ENCODE results near the gene ITGA1.

ITGA1 gene

DNA sequence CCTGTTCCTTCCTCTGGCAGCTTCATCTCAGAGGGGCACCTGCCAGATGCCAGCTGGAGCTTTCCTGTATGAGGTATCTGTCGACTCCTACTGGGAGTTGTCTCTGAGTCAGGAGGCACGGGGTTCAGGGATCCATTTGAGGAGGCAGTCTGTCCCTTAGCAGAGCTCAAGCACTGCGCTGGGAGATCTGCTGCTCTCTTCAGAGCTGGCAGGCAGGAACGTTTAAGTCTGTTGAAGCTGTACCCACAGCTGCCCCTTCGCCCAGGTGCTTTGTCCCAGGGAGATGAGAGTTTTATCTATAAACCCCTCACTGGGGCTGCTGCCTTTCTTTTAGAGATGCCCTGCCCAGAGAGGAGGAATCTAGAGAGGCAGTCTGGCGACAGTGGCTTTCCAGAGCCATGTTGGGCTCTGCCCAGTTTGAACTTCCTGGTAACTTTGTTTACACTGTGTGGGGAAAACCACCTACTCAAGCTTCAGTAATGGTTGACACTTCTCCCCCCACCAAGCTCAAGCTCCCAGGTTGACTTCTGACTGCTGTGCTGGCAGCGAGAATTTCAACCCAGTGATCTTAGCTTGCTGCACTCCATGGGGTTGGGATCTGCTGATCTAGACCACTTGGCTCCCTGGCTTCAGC lies 189.7 kb downstream of the ITGA1 start:
- no peak for DNase-seq

DNA sequence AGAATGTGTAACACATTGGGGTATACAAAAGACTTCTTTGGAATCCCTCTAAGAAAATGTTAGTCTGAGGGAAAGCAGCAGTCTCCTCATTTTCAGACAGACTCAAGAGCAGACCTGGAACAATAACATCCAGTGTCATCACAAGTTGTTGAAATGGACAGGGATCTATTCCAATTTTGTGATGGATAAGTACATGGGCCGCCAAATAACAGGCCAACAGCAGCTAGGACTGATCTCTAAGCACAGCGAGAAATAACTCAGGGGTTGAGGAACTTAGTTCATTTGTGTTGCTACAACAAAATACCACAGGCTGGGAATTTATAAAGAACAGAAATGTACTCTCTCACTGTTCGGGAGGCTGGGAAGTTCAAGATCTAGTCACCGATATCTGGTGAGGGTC lies 193.8 kb downstream of the ITGA1 start:
- DNase-seq = no peak

DNA sequence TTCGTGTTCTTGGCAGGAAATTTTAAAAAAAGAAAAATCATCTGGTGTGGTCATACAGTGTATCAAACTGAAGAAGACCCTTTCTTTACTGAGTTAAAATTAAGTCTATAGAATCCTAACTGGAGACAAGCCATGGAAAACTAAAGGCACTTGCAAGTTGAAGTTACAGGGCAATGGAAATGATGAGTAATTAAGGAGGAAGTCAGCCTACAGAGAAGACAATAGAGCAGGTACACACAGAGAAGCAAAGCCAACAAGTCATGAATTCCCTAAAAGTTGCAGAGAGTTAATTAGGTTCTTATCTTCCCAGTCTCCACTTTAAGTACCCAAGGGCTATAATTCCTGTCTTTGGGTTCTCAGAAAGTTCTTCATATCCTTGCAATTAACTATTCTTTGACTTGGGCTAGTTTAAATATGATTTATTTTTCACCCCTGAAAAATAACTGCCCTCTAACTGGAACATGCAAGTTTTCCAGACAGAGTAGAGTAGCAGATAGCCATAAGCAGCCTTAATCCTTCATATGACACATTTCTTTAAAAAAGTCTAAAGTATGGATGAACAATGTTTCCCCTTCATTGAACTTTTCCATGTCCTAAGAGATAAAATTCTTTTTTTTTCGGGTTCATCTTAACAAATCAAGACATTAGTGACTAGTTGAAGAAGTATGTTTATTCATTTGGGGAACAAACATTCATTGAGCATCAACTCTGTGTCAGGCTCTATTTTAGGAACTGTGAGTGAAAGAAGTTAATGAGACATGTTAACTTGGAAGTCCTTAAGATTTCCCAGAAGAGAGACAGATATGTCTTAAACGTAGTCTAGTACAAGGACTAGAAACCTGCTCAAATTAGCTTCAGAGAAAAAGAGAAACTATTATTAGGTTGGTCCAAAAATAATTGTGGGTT lies 196.3 kb downstream of the ITGA1 start:
- DNase-seq = no peak

DNA sequence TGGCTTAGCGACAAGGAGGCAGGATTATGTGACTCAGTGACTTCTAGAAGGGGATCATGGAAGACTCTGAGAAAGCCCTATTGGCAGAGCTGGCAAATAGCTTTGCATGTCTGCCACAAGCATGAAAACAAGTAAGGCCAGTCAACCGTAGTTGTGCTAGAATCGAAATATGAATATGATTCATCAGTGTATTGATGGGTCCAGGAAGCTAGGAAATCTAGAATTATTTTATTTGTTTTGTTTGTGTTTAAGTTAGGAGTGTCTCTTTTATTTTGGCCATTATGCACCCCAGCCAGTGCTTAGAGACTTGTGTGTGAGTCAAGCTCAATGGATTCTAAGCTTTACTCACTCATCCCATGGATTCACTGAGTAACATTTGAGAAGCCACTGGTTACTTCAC lies 197.6 kb downstream of the ITGA1 start:
- DNase-seq = no peak

DNA sequence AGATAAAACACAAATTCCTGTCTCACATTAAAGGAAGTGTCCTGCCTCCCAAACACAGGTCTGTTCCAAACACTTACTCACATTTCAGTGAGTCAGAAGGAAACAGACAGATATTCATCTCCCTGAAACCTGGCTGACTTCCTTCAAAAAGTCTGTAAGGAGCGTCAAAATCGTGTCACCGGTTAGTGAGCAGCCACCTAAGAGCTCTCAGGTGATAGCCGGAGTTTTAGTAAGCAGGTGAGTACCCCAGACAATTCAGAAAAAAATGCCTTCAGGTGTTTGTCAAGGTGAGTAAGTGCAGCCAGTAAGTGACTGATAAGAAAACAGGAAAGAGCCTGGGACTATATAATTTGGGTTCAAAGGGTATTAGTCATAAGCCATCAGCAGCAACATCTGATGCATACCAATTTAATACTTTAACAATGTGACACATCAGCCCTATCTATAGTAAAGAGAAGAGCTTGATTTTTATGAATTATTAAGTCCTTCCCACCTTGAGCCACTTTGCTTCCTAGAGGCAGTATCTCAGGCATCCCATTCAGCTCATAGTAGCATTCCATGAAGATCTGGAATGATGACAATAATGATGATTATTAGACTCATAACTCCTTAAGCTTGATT lies 200.1 kb downstream of the ITGA1 start:
- no peak for DNase-seq

DNA sequence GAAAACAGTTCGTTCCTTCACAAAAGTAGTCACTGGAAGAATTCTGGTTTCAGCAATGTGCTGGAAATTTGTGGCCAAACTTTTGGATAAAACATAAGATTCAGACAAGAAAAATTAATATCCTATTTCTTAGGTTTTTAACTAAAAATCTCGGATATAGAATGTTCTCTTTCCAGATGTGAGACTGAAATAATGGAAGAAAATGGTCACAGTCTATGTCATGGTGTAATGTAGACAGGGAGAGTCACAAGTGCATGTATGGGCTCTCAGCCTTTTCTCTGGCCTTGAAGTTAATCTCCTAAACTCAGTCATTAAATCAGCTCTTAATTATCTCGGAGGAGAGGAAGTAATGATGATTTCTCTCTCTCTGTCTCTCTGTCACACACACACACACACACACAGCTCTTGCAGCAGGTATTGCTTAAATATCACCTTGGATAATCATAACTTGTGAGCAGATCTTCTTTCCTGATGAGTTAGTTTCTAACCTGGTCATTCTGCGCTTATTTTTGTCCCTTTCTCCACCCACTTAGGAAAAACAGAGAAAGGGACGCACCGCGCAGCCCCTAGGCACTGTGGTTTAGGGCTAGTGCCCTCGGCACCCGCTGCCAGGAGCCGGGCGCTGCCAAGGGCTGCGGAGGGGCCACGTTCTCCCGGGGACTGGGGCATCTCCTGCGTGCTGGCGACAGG lies 200.8 kb downstream of the ITGA1 start:
- DNase-seq = no peak

DNA sequence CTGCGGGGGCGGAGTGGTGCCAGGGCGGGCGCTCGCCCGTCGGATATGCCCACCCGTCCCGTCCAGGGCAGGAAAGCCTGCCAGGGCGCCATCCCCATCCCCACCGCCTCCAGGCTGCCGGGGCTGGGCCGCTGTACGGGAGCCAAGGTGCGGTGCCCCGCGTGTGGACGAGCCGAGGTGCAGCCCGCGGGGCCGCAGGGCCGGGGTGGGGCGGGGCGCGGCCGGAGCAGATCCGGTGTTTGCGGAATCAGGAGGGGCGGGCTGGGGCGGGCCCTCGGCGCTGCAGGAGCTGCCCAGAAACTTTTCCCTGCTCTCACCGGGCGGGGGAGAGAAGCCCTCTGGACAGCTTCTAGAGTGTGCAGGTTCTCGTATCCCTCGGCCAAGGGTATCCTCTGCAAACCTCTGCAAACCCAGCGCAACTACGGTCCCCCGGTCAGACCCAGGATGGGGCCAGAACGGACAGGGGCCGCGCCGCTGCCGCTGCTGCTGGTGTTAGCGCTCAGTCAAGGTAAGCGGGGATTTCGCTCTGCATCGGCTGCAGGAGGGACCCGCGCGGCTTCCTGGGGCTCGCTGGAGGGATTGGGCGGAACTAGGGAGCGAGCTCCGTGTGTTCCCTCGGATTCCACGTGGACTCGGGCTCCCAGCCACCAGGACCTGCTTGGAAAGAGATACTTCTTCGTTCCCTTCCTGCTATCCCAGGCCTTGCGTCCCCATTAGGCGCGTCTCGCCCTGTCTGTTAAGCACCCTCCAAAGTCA lies 201.5 kb downstream of the ITGA1 start, which contains the start of gene ITGA2:
Gene ITGA2, plus strand, starts transcription at position 328 of the 756 bp plus-strand sequence. Its CDS starts 117 bp downstream, at position 445.
- no peak for DNase-seq

DNA sequence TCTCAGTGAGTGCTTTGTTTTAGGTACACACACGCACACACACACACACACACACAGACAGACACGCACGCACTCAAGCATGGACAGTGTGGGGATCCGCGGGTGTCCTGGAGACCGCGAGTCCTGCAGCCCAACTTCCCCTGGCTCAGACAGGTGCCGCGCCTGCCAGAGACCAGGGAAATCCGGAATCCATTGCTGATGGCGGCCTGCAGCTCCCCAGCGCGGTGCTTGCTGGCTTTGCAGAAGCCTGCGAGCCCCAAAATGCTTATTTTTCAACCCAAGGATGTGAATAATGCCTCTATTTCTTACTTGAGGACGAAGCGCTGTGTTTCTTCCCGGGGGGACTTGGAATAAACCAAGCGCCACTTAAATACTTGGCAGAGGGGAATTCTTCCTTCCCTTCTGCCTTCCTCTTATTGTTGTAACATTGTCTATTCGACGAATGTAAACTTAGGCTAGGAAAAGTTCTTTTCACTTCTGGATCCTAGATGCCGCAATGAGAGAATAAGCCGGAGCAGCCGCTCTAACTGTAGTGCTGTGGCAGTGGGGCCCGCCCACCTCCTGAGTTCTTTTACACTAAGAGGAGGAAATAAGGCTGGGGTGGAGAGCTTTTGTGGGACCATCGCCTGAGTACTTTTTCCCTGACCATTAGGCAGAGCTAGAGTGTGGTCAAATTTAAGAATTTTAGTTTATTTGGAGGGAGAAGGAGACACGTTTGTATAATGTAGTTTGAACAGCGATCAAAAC lies 202.2 kb downstream of the ITGA1 start:
- peak; percentile 15 for DNase-seq

DNA sequence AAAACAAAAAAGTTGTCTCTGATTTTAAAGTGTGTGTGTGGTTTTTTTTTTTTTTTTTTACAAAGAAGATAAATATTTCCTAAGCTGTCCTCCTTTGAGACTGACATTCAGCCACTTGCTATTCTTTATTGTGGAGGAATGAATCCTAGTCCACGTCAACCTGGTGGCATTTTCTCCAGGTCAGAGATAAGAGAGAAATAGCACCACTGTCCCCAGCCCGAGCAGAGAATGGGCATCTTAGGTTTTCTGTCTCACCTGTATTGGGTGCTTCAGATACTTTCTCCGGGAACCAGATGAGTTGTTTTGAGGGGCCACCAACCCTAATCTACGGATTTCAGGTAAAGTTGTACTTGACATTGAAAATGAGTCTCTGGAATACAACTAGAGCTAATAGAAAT lies 202.8 kb downstream of the ITGA1 start:
- no peak for DNase-seq

DNA sequence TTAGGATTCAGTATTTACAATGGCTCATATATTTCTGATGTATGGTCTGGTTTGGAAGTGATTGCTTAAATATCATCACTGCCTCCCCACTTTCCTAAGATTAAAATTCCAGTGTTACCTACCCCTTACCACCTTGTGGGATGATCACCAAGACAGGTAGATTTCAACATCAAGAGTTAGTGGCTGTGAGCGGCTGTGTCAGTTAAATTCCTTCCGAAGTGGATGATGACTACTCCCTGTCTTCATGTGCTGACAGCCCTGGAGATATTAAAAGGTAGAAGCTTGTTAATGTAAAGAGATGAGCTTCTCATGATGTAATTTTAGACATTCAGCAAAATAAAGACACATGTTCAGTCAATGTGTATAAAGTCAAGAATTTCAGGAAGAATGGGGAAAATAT lies 205.7 kb downstream of the ITGA1 start:
- no peak for DNase-seq

DNA sequence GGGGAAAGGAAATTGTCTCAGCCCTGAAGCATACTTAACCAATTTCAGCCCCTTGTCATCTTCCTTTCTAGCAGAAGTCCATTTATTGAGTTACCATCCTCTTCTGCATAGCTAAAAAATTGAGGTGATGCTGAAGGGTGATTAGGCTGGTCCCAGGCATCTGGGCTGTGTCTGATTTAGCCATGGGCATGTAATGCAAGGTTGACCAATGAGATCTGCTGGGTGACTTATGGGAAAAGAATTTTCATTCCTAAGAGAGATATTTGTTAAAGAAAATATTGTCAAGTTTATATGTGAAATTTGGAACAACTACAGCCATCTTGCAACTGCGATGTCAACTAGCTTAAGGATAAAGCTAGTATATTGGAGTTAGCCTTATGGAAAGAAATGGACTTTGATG lies 206.6 kb downstream of the ITGA1 start:
- DNase-seq = no peak

DNA sequence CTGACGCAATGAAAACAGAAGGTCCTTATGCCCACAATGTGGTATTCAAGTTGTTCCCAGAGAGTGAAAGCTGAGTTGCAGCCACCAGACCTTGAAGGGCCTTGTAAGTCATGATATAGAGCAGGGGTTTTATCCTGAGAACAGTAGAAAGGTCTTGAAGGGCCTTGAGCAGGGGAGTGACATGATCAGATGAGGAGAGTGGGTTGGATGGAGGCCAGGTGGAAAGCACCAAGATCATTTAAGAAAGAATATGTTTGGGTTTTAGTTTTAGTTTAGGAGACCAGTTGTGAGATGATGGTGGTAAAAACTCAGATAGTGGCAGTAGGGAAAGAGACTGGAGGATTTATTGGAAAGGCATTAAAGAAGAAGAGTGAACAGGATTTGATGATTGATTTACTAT lies 207.4 kb downstream of the ITGA1 start:
- no peak for DNase-seq

DNA sequence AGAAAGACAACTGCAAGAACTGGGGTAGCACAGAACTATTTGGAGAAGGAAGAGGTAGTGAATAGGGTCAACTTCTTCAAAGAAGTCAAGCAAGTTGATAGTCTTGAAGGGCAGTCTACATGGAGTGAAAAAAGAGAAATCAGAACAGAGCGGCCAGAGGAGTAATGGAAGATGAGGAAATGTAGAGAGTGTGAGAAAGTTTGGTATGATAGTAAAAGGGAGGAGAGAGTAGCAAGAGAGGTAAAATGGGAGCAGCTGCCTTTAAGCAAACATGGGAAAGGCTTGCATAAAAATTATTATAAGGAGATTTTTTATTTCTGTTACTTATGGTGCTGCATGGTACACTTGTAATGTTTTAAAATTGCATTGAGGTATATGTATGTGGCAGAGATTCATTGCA lies 208.2 kb downstream of the ITGA1 start:
- DNase-seq = no peak

DNA sequence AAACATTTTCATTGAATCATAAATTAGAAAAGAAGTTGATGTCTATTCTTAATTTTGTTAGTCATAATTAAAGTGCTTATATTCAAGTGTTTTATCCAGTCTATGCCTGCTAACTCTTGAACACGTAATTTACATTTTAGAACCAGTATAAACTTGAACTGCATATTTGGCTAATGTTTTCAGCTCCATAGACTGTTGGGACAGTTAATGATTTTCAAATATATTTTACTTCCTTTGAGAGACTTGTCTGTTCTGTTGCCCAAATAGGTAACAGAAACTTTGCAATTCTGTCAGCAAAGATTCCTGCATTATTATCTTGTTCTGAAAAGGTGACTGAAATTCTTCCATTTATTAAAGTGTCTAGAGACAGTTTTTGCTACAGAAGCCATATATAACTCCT lies 209.3 kb downstream of the ITGA1 start:
- DNase-seq = no peak

DNA sequence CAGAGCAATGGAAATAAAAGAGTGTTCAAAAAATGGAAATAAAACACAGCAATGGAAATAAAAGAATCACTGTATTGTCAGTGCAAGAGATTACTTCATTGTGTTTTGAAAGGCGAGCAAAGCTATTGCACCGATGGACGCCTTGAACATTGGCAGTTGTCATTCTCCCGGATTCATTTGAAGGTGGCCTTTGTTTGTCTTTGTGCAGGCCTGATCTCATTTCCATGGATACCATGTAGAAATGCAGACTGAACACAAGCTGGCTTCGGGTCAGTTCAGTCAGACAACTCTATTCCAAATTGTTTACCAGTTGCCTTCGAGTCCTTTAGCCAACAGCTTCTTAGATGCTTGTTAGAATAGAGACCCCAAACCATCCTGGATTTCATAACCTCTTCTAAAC lies 209.7 kb downstream of the ITGA1 start:
- DNase-seq = no peak

DNA sequence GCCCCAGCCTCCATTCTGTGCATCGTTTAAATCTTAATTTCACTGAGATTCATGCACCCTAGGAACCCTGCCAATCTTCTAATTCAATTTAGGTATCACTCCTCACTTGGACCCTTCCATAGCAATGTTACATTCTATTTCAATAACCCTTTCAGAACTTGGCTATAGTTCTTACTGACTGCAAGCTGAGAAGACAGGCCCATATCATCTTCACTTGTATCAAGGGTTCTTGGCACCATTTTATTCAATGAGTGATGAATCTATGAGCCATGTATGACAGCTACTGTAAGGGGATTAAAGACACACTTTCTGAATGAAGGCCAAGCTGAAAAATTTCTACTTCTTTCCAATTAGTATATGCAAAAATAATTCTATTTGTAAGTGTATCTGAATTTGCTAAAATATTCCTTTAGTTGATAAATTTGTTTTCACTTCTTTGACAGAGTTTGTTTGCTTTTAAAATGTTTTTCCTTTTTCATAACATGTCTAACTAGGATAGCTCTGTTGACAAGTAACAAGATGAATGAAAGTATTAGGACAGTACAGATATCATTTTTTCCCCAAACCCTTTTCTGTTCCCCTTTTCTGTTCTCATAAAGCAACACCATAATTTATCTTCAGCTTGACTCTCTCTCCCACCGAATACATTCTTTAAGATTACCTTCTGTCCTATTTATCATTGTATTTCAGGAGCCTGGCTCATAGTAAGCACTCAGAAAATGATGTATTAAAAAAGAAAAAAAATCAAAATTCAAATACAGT lies 211.0 kb downstream of the ITGA1 start:
- no peak for DNase-seq

DNA sequence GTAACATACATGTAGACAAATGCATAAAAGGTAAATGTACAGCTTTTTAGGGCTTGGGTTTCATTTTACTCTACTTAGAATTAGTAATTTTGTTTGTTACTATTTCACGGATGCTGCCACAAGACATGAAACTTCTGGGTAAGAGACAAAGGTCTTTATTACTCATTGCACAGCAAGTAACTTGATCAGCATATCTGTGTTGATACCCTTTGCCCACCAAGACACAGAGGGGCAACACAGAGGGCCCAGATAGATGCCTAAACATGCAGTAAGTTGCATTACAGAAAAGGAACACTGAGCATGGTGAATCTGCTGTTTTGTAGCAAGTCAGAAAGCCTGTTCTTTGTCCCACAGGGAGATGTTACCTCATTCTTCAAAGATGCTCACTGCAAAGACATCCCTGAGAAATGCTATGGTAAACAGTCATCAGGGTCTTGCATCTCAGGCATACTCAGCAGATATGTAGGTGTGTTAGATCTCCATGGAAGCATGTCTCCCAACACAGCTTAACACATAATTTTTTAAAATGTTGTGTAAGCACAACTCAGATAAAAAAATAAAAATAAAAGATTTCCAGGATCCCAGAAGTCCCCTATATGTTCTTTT lies 211.7 kb downstream of the ITGA1 start:
- no peak for DNase-seq

DNA sequence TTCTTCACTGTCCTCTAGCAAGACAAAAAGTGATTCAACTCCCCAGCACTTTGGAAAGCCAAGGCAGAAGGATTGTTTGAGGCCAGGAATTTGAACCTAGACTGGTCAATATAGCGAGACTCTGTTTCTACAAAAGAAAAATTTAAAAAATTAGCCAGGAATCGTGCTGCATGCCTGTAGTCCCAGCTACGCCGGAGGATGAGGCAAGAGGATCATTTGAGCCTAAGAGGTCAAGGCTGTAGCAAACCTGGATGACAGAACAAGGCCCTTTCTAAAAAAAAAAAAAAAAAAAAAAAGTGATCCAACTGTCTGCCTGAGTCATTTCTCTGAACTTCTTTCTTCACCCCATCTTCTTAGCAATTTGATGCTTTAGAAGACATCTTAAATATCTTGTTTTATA lies 213.8 kb downstream of the ITGA1 start:
- DNase-seq = no peak

DNA sequence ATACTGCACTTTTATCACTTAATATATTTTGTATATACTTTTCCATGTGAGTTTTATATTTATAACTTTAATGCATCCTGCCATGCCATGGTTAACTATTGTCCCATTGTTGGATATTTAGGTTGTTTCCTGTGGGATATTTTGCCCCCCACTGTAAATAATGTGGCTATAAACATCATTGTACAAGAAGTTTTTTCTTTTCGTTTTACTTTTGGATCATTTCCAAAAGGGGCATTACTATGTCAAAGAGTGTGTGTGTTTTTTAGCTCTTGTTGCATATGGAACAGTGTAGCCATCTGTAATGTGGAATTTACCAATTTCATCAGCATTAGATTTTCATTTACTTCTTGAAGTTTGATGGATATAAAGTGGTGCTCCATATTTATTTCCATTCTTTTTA lies 214.8 kb downstream of the ITGA1 start:
- no peak for DNase-seq

DNA sequence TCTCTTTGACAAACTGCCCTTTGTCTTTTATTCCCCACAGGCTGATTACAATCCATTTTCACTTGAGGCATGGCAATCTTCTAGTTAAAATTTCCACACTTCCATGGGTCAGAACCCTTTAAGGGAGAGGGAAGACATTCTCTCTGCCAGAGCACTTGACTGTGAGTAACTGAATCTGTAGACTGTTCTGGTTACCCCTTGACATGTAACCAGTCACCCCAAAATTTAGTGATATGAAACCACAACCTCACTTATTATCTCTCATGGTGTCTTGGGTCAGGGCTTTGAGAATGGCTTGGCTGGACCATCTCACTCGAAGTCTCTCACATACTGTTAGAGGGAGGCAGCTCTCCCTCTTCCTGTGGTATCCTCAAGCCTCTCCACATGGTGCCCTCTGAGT lies 215.4 kb downstream of the ITGA1 start:
- DNase-seq = no peak

All from activated CD4-positive, alpha-beta T cell treated with anti-CD3 and anti-CD28 coated beads for 1 hour (primary cell).